HTR-8/SVneo (cell line): Measurements from ENCODE around the gene BBC3.

Experiments used
- DNase-seq: peaks from one replicate; pipeline ENCODE4 v3.0.0; 2011; ENCODE audit warnings: low spot score, mixed read lengths; ENCODE audit not compliant: insufficient read length
- FAIRE-seq: peaks from 2 replicates; lab custom pipeline; 2011; peaks lifted over from hg19 to GRCh38; lab: Jason Lieb, UNC

Gene BBC3

DNA sequence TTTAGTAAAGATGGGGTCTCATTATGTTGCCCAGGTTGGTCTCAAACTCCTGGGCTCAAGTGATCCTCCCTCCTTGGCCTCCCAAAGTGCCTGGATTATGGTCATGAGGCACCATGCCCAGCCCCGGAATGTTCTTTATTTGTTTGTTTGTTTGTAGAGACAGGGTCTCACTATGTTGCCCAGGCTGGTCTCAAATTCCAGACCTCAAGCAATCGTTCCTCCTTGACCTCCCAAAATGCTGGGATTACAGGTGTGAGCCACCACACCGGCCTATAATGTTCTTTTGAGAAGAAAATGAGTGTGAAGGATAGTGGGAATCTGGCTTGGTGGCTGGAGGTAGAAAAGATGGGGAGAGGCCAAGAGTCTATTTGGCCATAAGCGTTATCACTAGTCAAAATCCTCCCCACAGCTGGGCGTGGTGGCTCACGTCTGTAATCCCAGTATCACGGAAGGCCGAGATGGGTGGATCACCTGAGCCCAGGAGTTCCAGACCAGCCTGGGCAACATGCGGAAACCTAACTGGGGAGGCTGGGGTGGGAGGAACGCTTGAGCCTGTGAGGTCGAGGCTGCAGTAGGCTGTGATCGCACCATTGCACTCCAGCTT lies 5.2 kb upstream of the BBC3 start:
- DNase-seq, result no peak
- FAIRE-seq, result no peak

DNA sequence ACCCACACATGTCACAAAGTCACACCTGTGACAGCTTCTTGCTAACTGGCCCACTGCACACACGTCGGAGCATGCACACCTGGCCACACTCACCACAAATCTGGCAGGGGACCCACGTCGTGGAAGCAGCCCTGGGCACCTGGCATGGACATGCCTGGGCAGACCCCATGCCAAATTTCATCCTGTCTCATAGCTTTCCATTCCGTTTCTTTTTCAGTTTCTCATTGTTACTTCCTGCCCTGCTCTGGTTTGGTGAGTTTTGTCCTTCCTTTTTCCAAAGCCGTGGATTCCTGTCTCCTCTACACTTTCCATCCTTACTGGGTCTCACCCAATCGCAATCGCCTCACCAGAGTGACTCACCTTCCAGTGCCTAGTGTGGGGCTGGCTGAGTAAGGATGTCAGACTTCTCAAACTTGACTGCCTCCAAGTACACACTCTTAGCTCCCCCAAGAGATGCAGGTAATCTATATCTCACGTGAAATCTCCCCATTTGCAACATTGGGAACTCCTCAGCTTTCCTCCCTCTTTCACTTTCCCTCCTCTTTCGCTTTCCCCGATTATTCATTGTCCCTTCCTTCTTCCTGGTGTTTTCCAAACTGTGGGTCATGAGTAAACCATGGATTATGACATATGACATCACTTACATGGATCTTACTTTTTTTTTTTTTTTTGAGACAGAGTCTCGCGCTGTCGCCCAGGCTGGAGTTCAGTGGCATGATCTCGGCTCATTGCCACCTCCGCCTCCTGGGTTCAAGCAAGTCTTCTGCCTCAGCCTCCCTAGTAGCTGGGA lies 1.6 kb upstream of the BBC3 start:
- FAIRE-seq (peak; percentile 26), DNase-seq (no peak)

- DNase-seq (peak; percentile 69), FAIRE-seq (no peak)
Measured at GRCh38 chr19:47231215-47232054, 436 bp upstream of the BBC3 start.

- DNase-seq (no peak), FAIRE-seq (no peak)
Measured at GRCh38 chr19:47230054-47230920, 712 bp downstream of the BBC3 start.

DNA sequence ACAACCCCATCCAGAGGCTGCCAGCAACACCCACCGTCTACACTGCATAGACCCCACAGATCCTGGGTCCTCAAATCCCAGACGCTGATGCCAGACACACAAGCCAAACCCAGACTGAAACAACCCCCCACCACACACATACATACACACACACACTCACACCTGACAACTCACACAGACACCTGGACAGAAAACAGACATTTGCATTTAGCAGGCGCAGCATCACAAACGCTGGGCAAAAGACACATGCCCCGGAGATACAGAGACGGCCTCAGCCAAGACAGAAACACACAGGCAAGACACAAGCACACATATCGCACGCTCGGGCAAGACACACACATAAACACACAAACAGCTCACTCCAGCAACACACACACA lies 1.3 kb downstream of the BBC3 start:
- FAIRE-seq (no peak), DNase-seq (no peak)

GRCh38 chr19:47228937-47229675 lies 1.9 kb downstream of the BBC3 start:
- FAIRE-seq (peak; percentile 38), DNase-seq (no peak)

DNA sequence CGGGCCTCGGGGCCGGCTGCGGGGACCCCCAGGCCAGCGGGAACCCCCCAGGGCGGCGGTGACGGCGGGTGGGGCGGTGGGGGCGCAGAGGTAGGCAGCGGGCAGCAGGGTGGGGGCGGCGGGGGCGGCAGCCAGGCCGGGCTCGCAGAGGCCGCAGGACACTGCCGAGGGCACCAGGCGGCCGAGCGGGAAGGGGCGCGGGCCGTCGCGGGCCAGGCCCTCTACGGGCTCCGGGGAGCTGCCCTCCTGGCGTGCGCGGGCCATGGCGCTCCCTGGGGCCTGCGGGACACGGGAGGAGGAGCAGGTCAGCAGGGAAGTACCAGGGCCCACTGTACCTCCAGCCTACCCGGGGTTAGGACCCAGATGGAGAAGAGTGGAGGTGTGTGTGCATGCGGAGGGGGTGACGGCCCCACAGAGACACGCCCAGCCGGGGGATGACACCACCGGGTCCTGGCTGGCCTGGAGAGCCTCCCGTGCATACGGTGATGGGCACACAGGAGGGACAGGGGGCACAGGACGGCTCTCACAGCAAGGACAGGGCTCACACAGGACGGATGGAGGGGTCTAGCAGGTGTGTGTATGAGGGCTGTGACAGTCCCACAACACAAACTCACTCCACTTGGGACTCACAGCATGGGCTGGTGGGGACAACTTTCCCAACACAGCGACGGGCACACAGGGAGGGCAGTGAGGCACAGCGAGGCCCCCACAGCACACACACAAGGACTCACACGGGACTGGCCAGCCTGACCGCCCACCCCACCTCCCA lies 2.6 kb downstream of the BBC3 start:
- FAIRE-seq, result no peak
- peak; percentile 64 for DNase-seq

DNA sequence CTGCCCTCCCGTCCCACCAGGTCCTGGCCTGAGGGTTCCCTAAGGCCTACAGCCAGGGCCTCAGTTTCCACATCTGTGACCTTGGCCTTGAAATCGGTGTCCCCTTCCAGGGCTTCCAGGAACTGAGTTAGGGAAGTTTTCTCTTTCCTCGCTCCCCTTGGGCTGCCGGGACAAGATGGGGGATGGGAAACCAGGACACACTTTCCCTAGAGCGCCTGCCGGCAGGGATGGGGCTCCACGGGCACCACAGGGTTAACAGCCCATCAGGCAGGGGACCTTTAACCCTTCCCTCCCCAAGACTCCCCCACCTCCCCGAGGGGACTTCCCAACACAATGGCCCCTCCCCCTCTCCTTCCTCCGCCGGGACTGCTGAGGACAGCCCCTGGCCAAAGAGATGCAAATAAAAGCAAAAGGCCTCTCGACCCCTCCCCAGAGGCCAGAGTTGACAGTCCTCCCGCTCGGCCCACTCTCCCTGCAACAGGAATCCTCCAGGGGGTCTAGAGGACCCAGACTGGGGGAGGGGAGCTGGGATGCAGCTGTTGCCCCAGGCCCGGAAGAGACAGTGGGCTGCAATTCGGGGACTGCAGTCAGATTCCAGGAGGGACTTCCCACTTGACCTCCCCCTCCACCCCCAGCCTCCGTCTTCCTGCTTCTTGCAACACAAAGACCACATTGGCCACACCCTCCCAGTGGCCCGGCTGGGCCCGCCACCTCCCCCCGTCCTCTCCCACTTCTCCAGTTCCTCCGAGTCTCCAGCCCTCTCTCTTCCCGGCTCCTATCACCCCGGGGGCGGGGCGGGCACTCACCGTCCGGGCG lies 3.4 kb downstream of the BBC3 start:
- FAIRE-seq, result peak; percentile 40
- peak; percentile 86 for DNase-seq

GRCh38 chr19:47226426-47227351 lies 4.3 kb downstream of the BBC3 start:
- FAIRE-seq, result no peak
- peak; percentile 61 for DNase-seq

DNA sequence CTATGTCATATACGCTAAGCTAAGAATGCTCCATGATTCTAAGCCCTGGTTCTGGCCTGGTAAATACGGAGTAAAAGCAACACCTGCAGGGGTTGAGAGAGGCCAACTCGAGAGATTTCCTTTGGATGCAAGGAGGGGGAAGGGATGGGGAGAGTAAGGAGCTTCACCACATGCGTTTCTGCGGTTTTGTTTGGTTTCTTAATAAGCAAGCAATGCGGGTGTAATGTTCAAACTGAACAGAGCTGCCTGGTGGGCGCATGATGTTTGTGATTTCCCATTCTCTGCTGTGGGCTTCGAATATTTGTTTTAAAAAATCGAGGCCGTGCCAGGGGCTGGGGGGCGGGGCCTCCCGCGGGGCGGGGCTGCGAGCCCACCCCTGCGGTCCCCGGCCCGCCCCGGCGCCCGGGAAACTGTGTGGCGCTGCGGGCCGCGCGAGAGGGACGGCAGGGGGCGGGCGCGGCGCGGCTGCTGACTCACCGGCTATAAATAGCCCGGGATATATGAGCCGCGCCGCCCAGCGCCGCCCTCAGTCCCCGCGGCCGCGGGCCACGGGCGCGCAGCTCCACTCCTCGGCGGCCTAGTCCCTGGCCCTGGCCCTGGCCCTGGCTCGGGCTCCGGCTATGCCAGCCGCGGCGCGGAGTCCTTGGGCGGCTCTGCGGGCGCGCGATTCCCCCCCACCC lies 5.1 kb downstream of the BBC3 start:
- peak; percentile 83 for DNase-seq
- peak; percentile 64 for FAIRE-seq

- FAIRE-seq (no peak), DNase-seq (no peak)
Measured at GRCh38 chr19:47221890-47222289, 9.1 kb downstream of the BBC3 start.

DNA sequence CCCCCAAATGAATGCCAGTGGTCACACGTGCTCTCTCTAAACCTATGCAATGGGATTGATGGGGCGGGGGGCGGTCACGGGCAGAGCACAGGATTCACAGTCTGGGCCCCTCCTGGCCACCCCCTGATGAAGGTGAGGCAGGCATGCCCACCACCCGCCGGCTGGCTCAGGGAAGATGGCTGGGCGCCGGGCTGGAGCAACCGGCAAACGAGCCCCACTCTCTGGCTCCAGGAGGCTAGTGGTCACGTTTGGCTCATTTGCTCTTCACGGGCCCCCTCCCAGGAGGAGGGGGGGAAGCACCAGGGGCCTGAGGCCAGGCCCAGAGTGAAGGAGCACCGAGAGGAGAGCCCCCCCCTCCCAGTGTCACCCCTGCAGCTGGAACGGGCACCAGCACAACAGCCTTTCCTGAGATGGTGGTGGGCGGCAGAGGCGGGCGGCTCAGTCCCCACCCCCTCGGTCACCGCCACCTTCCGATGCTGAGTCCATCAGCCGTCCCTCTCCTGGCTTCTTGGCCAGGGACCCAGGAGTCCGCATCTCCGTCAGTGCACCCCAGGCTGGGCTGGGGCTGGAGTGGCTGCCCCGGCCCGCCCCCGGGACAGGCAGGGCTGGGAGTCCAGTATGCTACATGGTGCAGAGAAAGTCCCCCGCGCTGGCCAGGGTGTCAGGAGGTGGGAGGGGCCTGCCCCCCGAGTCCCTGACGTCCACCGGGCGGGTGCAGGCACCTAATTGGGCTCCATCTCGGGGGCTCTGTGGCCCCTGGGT lies 9.7 kb downstream of the BBC3 start:
- FAIRE-seq (no peak), DNase-seq (no peak)

- no peak for FAIRE-seq
Measured at GRCh38 chr19:47215581-47215980, 15.4 kb downstream of the BBC3 start.

GRCh38 chr19:47210689-47211316 lies 20.2 kb downstream of the BBC3 start:
- peak; percentile 68 for DNase-seq
- FAIRE-seq, result peak; percentile 28

More at GRCh38 chr19:47215581-47215980, 15.4 kb downstream of the BBC3 start:
- no peak for DNase-seq

DNA sequence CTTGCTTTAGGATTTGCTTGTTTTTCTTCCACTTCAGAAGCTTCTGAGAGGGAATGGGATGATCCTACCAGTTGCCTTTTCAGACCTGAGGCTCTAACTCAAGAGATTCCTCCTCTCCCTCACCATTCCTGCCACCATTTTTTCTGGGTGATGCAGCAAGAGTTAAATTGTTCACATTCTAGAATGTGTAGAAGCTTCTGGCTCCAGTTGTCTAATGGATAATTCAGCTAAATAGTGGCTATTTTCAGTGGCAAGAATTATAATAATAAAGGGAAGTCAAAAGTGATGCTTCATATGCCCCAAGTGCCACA lies 20.9 kb downstream of the BBC3 start:
- FAIRE-seq, result no peak
- no peak for DNase-seq
